Glutamatergic neuron (in vitro differentiated cells): ENCODE results near the gene TEAD2. TPM values are rescaled to one million over a fixed set of nuclear protein-coding genes. Genes with fewer than 3 reads are reported as not detected.
"Not testable (repeated sequence)": the region's sequence is repeated elsewhere in the genome, so short reads cannot be mapped to it uniquely, and the experiment has no call there.

Experiments used
- DNase-seq: peaks from one replicate; pipeline ENCODE4 v3.0.0; 2022
- H3K27ac Mint-ChIP-seq: one replicate; pipeline ENCODE4 v1.8.0; 2020; ENCODE audit warnings: mild to moderate bottlenecking, mixed read lengths, inconsistent platforms; ENCODE audit not compliant: unreplicated experiment
- H3K27me3 Mint-ChIP-seq: one replicate; pipeline ENCODE4 v1.8.0; 2020; ENCODE audit warnings: mild to moderate bottlenecking, moderate library complexity, mixed read lengths, inconsistent platforms; ENCODE audit not compliant: unreplicated experiment
- H3K36me3 Mint-ChIP-seq: one replicate; pipeline ENCODE4 v1.8.0; 2020; ENCODE audit warnings: mild to moderate bottlenecking, mixed read lengths, inconsistent platforms; ENCODE audit not compliant: unreplicated experiment
- H3K4me1 Mint-ChIP-seq: one replicate; pipeline ENCODE4 v1.8.0; 2020; ENCODE audit warnings: mild to moderate bottlenecking, low read depth, mixed read lengths, inconsistent platforms; ENCODE audit not compliant: unreplicated experiment
- H3K4me3 Mint-ChIP-seq: one replicate; pipeline ENCODE4 v1.8.0; 2020; ENCODE audit warnings: mild to moderate bottlenecking, mixed read lengths, inconsistent platforms; ENCODE audit not compliant: unreplicated experiment
- H3K9me3 Mint-ChIP-seq: one replicate; pipeline ENCODE4 v1.8.0; 2020; ENCODE audit warnings: mild to moderate bottlenecking, moderate library complexity, mixed read lengths, inconsistent platforms; ENCODE audit not compliant: unreplicated experiment
- CTCF ChIP-seq: fragments of 200-600 bp; sonication (generic); IDR thresholded peaks from one replicate; pipeline ENCODE4 v1.5.0; 2021; ENCODE audit not compliant: partially characterized antibody, unreplicated experiment
- total RNA-seq: library from RNA; stranded (reverse); fragmentation: NEBNext Ultra II Directional; extraction: Animal tissue kit (Norgen Biotek cat#: 25700); gene quantifications from one replicate; pipeline ENCODE4 v1.2.1, GENCODE V29; 2021; ENCODE audit not compliant: unreplicated experiment

TEAD2 gene
- total RNA-seq, 1 donor from 2014 or later = 140 TPM

- Mint-ChIP-seq H3K9me3 (peaks cover 3% of the 10 kb centered on the region), H3K4me3 (no peak overlapping the region), H3K27me3 (no peaks in the 10 kb centered on the region), H3K27ac (no peak overlapping the region), H3K4me1 (no peaks in the 10 kb centered on the region), H3K36me3 (peaks cover 15% of the 10 kb centered on the region)
- no peak for TF ChIP-seq CTCF
- no peak for DNase-seq
Measured at GRCh38 chr19:49326165-49326704, 36.0 kb downstream of the TEAD2 start.

DNA sequence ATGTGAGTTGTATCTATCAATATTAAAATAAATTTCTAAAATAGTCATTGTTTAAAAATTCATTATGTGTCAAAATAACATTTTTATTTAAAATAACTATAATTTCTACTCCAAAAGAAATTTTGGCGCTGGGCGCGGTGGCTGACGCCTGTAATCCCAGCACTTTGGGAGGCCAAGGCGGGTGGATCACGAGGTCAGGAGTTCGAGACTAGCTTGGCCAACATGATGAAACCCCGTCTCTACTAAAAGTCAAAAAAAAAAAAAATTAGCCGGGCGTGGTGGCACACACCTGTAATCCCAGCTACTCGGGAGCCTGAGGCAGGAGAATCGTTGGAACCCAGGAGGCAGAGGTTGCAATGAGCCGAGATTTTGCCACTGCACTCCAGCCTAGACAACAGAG lies 36.5 kb downstream of the TEAD2 start:
- H3K4me1 Mint-ChIP-seq, H3K4me3 Mint-ChIP-seq, H3K9me3 Mint-ChIP-seq, DNase-seq, H3K27ac Mint-ChIP-seq, H3K27me3 Mint-ChIP-seq: not testable (repeated sequence)
- H3K36me3 Mint-ChIP-seq = peaks cover 15% of the 10 kb centered on the region

DNA sequence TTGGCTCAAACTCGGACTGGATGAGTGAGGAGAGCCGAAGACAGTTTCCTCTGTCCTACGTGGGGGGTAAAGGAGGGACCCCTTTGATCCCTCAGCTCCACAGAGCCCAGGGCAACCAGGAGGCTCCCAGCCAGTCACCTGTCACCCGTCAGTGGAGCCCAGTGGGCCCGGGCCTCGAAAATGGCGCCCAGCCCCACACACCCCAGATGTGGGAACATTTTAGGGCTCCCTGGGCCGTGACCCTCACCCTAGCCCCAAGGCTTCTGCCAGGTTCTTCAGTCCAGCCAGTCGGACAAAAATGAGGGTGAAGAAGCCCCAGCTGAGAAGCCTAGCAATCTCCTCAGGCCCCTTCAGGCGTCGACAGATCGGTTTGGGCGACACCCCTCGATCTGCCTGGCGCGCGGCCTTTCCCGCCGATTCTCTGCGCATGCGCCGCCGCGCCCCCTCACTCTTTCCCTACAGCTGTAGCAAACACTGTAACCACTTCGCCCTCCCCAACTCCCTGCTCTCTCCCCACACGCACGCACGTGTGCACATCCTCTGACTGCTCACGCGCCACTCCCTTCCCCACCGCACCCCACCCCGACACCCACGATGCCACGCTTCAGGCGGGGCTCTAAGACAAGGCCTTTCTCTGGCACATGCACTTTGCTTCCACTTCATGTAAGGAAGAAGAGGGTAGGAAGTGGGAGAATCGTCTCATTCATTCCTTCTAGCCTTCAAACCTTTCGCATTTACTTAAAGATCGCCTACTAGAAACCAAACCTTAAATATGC lies 37.2 kb downstream of the TEAD2 start, which contains the start of gene SLC6A16:
SLC6A16 (minus strand) TSS at position 391 of the 776 bp plus-strand sequence. CDS start 13,844 bp downstream, outside the sequence.
- peaks cover 15% of the 10 kb centered on the region for H3K36me3 Mint-ChIP-seq
- H3K4me3 Mint-ChIP-seq = no peak within 1 kb of the TSS

DNA sequence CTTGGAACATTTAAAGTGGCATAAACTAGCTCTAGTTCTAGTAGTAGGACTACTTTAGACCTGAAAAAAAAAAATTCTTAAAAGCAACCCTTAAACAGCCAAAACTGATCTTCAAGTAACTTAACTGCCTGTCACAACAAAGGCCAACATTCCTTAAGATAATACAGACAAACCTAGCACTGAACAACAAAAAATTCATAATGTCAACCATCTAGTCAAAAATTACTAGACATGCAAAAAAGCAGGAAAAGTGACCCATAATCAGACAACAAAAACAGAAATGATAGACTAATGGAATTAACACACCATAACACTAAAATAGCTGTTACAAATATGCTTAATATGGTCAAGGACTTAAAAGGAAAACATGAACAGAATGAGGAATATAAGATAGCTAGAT lies 43.9 kb downstream of the TEAD2 start:
- H3K9me3 Mint-ChIP-seq = peaks cover 3% of the 10 kb centered on the region
- peaks cover 3% of the 10 kb centered on the region for H3K4me1 Mint-ChIP-seq
- DNase-seq = no peak
- H3K4me3 Mint-ChIP-seq = no peak overlapping the region
- no peak overlapping the region for H3K27ac Mint-ChIP-seq
- no peaks in the 10 kb centered on the region for H3K27me3 Mint-ChIP-seq
- TF ChIP-seq CTCF = no peak
- H3K36me3 Mint-ChIP-seq = peaks cover 19% of the 10 kb centered on the region

More for the DNA sequence above, 37.2 kb downstream of the TEAD2 start, which contains the start of gene SLC6A16:
- no peaks in the 10 kb centered on the region for H3K4me1 Mint-ChIP-seq
- no peaks in the 10 kb centered on the region for H3K27me3 Mint-ChIP-seq
- DNase-seq = no peak
- no peaks in the 10 kb centered on the region for H3K9me3 Mint-ChIP-seq
- H3K27ac Mint-ChIP-seq = no peak within 1 kb of the TSS
- TF ChIP-seq CTCF = no peak

GRCh38 chr19:49316284-49316683 lies 45.9 kb downstream of the TEAD2 start:
- H3K9me3 Mint-ChIP-seq = peaks cover 3% of the 10 kb centered on the region
- no peak overlapping the region for H3K4me3 Mint-ChIP-seq
- H3K27me3 Mint-ChIP-seq = peaks cover 1% of the 10 kb centered on the region
- H3K27ac Mint-ChIP-seq = no peak overlapping the region
- H3K4me1 Mint-ChIP-seq = peaks cover 3% of the 10 kb centered on the region
- peaks cover 13% of the 10 kb centered on the region for H3K36me3 Mint-ChIP-seq
- no peak for TF ChIP-seq CTCF
- no peak for DNase-seq
